Loucy (cell line): Measurements from ENCODE around the gene ZDHHC21.

Experiments
- EZH2phosphoT487 ChIP-seq: fragments of 200-600 bp; IDR thresholded peaks from 2 replicates; pipeline ENCODE4 v1.6.1; 2018; ENCODE audit warnings: antibody characterized with exemption, mild to moderate bottlenecking, moderate library complexity, borderline replicate concordance
- TF ChIP-seq, protein P1 (sequence below): fragments of 200-600 bp; sonication (generic); conservative IDR thresholded peaks from 2 replicates; pipeline ENCODE4 v1.5.1; 2014; ENCODE audit warnings: mild to moderate bottlenecking, antibody characterized with exemption, low read length

DNA sequence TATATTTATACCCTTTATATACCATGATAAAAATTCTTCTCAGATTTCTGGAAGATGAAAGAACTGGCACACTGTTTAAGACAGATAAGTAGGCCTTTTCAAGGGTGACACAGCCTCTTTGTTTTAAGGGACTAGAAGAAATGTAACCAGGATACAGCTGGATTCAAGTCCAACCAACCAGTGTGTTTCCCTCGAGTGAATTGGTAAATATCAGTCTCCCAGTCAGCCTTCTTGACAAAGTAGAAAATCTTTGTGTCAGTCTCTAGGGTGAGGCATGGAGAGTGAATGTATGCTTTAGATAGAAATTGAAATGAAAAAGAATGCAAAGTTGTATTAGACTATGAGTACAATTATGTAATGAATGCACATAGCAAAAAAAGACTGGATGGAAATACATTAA lies 119.1 kb downstream of the ZDHHC21 start:
- TF ChIP-seq, protein P1, sequence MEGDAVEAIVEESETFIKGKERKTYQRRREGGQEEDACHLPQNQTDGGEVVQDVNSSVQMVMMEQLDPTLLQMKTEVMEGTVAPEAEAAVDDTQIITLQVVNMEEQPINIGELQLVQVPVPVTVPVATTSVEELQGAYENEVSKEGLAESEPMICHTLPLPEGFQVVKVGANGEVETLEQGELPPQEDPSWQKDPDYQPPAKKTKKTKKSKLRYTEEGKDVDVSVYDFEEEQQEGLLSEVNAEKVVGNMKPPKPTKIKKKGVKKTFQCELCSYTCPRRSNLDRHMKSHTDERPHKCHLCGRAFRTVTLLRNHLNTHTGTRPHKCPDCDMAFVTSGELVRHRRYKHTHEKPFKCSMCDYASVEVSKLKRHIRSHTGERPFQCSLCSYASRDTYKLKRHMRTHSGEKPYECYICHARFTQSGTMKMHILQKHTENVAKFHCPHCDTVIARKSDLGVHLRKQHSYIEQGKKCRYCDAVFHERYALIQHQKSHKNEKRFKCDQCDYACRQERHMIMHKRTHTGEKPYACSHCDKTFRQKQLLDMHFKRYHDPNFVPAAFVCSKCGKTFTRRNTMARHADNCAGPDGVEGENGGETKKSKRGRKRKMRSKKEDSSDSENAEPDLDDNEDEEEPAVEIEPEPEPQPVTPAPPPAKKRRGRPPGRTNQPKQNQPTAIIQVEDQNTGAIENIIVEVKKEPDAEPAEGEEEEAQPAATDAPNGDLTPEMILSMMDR, result no peak
- no peak for TF ChIP-seq EZH2phosphoT487
